ENCODE results near the gene COLEC11. TPM values are rescaled to one million over a fixed set of nuclear protein-coding genes. Genes with fewer than 3 reads are reported as not detected.
A peak's percentile ranks its signal among the peaks of the same experiment; 100 is the strongest.
"Not testable (repeated sequence)": the region's sequence is repeated elsewhere in the genome, so short reads cannot be mapped to it uniquely, and the experiment has no call there.

COLEC11 gene
- total RNA-seq, 4 donors from 2014 or later = 3.6 to 15.9 (median 5.9) TPM

DNA sequence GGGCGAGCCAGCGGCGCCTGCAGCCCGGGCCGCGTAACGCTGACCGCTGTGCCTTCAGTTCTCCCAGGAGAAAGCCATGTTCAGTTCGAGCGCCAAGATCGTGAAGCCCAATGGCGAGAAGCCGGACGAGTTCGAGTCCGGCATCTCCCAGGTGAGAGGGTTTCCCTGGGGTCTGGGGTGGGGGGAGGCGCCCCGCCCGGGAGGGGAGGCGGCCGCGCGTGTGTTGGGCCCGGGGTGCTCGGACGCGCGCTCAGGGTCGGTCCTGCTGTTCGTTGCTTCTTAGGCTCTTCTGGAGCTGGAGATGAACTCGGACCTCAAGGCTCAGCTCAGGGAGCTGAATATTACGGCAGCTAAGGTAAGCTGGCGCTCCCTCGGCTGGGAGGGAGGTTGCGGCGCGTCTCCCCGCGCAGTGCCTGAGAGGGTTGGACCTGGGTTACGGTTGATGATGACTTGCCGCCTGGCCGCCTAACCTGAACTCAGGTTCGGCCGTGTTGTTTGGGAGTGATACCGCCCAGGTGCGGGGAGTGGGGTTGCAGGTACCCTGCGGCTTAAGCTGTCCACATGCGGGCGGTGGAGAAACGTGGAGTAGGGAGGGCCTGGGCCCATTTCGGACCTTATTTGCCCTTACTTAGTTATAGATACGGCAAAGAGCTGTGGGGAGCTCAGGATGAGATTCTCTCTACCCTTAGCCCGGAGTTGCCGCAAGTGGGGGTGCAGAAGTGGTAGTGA is 19.2 kb upstream of the COLEC11 start:
- TF ChIP-seq, protein P1, sequence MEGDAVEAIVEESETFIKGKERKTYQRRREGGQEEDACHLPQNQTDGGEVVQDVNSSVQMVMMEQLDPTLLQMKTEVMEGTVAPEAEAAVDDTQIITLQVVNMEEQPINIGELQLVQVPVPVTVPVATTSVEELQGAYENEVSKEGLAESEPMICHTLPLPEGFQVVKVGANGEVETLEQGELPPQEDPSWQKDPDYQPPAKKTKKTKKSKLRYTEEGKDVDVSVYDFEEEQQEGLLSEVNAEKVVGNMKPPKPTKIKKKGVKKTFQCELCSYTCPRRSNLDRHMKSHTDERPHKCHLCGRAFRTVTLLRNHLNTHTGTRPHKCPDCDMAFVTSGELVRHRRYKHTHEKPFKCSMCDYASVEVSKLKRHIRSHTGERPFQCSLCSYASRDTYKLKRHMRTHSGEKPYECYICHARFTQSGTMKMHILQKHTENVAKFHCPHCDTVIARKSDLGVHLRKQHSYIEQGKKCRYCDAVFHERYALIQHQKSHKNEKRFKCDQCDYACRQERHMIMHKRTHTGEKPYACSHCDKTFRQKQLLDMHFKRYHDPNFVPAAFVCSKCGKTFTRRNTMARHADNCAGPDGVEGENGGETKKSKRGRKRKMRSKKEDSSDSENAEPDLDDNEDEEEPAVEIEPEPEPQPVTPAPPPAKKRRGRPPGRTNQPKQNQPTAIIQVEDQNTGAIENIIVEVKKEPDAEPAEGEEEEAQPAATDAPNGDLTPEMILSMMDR (IDR thresholded peaks at IDR 0.05) = no peak
- peak; percentile 50 for ATAC-seq (ENCODE audit: low FRiP score)

DNA sequence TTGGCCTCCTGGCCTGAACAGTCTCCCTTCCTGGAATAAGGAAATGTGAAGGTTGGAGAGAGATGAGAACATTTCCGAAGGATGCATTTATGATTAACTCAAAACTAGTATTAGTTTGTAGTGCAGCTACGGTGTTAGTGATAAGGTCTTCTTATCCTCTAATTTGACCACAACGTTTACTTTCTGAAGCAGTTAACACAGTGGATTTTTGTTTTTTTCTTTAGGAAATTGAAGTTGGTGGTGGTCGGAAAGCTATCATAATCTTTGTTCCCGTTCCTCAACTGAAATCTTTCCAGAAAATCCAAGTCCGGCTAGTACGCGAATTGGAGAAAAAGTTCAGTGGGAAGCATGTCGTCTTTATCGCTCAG is 18.7 kb upstream of the COLEC11 start:
- ATAC-seq (ENCODE audit: low FRiP score); DNase-seq (ENCODE audit: low spot score): not testable (repeated sequence)

More for the DNA sequence above, 19.2 kb upstream of the COLEC11 start:
- no peak for DNase-seq (ENCODE audit: low spot score)

DNA sequence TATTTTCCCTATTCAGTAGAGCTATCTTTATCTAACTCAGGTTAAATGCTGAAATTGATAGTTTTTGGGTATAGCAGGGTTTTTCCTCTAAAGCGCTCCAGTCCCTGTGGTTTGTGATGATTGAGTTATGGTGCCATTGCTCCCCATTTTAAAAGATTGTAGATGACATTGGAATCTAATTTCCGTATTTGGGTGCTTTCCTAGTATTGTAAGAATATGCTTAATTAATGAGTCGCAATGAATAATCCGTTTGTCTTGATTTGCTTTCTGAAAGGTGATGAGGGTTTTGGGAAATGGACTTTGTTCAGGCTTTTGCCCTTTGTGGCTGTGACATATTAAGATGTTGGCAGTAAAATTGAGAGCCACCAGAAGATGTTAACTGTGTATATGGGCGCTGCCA is 15.9 kb upstream of the COLEC11 start:
- DNase-seq (ENCODE audit: low spot score) (no peak), ATAC-seq (ENCODE audit: low FRiP score) (no peak)
- TF ChIP-seq, protein P1 (IDR thresholded peaks at IDR 0.05) = no peak

DNA sequence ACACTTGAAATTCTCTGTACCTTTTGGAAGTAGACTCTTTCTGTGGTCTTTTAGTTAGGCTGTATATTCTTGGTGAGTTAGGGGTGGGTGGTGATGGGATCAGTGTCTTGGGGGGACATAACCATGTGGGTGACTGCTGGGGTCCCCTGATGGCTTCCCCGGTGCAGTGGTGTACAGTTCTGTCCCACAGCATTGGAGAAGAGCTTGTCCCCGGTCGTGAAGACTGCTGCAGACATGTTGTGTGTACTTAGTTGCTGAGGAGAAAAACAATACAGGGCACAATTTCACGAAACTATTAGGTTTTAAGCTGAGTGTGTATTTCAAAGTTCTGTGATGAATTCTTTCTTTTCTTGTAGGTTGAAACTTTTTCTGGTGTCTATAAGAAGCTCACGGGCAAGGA is 14.5 kb upstream of the COLEC11 start:
- ATAC-seq (ENCODE audit: low FRiP score) = no peak
- TF ChIP-seq, protein P1 (IDR thresholded peaks at IDR 0.05) = no peak

DNA sequence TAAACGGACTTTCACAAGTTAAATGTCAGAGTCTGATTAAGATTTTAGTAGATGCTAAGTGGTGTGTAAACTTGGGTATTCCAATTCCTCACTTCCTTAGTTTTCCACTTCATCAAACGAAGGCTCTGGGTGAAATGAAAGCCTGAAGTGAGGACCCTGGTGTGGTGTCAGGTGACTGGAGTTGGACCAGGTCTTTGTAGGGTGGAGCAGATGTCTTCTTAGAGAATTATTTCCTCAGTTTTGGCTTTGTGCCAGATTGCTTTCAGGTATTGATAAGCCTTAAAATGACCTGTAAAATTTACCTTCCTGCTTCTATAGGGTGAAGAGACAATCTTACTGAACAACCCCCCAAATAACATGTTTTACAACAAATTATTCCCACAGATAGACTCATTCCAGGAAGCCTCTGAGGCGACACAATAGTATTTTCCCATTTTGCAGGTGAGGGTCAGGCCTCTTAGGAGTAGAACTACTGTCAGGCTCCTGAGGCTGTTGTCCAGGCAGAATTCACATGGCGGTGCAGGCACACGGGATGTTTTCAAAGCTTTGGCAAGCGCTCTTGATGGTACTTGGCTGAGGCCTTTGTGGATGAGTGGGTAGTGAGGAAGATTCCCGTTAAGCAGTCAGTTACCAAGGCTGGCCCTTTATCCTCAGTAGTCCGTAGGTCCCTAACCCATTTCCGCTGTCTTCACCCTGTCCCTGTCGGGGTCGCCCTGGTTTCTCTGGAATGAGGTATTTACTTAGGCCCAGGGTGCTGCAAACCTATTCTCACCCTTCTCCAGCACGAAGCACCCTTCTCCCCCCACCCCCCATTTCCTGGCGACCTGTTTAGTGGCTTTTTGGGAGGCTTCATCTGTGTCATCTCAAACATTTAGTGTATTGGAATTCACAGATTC is 13.3 kb upstream of the COLEC11 start:
- ATAC-seq (ENCODE audit: low FRiP score) (no peak), DNase-seq (ENCODE audit: low spot score) (no peak)

More for the DNA sequence above, 14.5 kb upstream of the COLEC11 start:
- no peak for DNase-seq (ENCODE audit: low spot score)

DNA sequence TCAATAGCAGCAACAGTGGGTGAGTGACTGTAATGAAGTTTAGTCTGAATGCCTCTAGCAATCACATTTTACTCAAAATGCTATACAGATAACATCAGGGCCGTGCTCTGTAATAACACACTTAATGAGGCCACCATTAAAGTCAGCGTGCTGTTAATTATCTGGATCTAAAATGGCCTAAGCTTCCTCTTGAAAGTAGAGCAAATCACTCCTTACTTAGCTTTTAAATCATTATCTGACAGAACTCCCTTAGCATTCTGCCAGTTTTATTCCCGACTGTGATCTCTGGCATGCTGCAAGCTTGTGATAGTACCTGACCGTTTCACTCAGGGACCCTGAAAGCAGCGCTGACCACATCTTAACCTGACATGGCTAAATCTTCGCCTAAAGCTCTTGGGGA is 10.8 kb upstream of the COLEC11 start:
- DNase-seq (ENCODE audit: low spot score) (no peak), ATAC-seq (ENCODE audit: low FRiP score) (no peak)
- TF ChIP-seq, protein P1 (IDR thresholded peaks at IDR 0.05) = no peak

More for the DNA sequence above, 13.3 kb upstream of the COLEC11 start:
- TF ChIP-seq, protein P1 (IDR thresholded peaks at IDR 0.05) = no peak

DNA sequence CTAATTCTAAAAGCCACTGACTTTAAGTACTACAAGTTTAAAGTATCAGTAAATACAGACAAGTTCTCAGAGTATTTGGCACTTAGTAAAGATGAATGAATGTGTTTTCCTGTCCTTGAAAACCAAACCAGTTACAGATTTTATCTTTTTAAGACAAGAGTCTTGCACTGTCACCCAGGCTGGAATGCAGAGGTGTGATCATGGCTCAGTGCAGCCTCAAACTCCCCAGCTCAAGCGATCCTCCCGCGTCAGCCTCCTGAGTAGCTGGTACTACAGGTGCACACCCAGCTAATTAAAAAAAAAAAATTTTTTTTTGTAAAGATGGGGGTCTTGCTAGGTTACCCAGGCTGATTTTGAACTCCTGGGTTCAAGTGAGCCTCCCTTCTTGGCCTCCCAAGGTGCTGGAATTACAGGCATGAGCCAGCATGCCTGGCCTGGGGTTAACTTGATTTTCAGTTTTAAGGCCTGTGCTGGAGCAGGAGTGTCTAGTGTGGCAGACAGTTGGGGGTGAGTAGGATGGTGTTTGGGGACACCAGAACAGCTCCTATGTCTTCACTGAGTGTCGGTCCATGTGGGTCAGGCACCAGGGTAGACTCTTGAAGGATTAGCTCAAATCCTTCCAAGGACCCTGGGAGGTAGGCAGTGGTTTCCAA is 10.2 kb upstream of the COLEC11 start:
- peak; percentile 22 for ATAC-seq (ENCODE audit: low FRiP score)
- TF ChIP-seq, protein P1 (IDR thresholded peaks at IDR 0.05) = no peak
- DNase-seq (ENCODE audit: low spot score) = no peak

Measured in omental fat pad (tissue), 4 donors.